NCI-H2171 treated with DMSO at 0.1 percent for 48 hours (cell line): ENCODE results near the gene GRIK2.
A peak's percentile ranks its signal among the peaks of the same experiment; 100 is the strongest.

Experiments
- DNase-seq: peaks from one replicate; lab custom pipeline; 2025; lab: John Stamatoyannopoulos, UW

Gene GRIK2

GRCh38 chr6:101400326-101401135 lies 7.0 kb downstream of the GRIK2 start:
- DNase-seq = no peak

- no peak for DNase-seq
Measured at GRCh38 chr6:101401171-101401570, 7.7 kb downstream of the GRIK2 start.

GRCh38 chr6:101401792-101402621 lies 8.5 kb downstream of the GRIK2 start:
- peak; percentile 73 for DNase-seq

- DNase-seq = peak; percentile 23
Measured at GRCh38 chr6:101402622-101403031, 9.1 kb downstream of the GRIK2 start.

GRCh38 chr6:101403216-101403945 lies 9.9 kb downstream of the GRIK2 start:
- no peak for DNase-seq

GRCh38 chr6:101404775-101405174 lies 11.3 kb downstream of the GRIK2 start:
- no peak for DNase-seq

- DNase-seq = no peak
Measured at GRCh38 chr6:101413773-101414172, 20.3 kb downstream of the GRIK2 start.

- DNase-seq = no peak
Measured at GRCh38 chr6:101417900-101418299, 24.4 kb downstream of the GRIK2 start.

- no peak for DNase-seq
Measured at GRCh38 chr6:101422251-101422650, 28.7 kb downstream of the GRIK2 start.

- peak; percentile 14 for DNase-seq
Measured at GRCh38 chr6:101422811-101423210, 29.3 kb downstream of the GRIK2 start.

- DNase-seq = peak; percentile 57
Measured at GRCh38 chr6:101429270-101429669, 35.8 kb downstream of the GRIK2 start.

- no peak for DNase-seq
Measured at GRCh38 chr6:101429845-101430244, 36.3 kb downstream of the GRIK2 start.

GRCh38 chr6:101433141-101433540 lies 39.6 kb downstream of the GRIK2 start:
- DNase-seq = no peak

GRCh38 chr6:101434601-101435000 lies 41.1 kb downstream of the GRIK2 start:
- DNase-seq = no peak

- no peak for DNase-seq
Measured at GRCh38 chr6:101435038-101435437, 41.5 kb downstream of the GRIK2 start.

- DNase-seq = no peak
Measured at GRCh38 chr6:101439790-101440189, 46.3 kb downstream of the GRIK2 start.

GRCh38 chr6:101443315-101443714 lies 49.8 kb downstream of the GRIK2 start:
- no peak for DNase-seq

- no peak for DNase-seq
Measured at GRCh38 chr6:101444717-101445116, 51.2 kb downstream of the GRIK2 start.

- DNase-seq = no peak
Measured at GRCh38 chr6:101445527-101445926, 52.0 kb downstream of the GRIK2 start.

GRCh38 chr6:101450901-101451300 lies 57.4 kb downstream of the GRIK2 start:
- no peak for DNase-seq

- DNase-seq = no peak
Measured at GRCh38 chr6:101451981-101452380, 58.5 kb downstream of the GRIK2 start.

- peak; percentile 48 for DNase-seq
Measured at GRCh38 chr6:101453221-101453620, 59.7 kb downstream of the GRIK2 start.
